HG03108 (cell line): ENCODE data around the gene FES.
"Not testable (repeated sequence)": the region's sequence is repeated elsewhere in the genome, so short reads cannot be mapped to it uniquely, and the experiment has no call there.

Source experiments
- ATAC-seq: cut with Tn5 transposase; IDR thresholded peaks from one replicate; pipeline ENCODE4 v1.9.1; 2021; ENCODE audit warnings: moderate library complexity; ENCODE audit not compliant: unreplicated experiment

The FES gene

GRCh38 chr15:90928106-90928505, 43.8 kb downstream of the FES start:
- not testable (repeated sequence) for ATAC-seq

GRCh38 chr15:90929246-90930019, 45.1 kb downstream of the FES start:
- ATAC-seq: no peak

- ATAC-seq: no peak
Measured at GRCh38 chr15:90930861-90931574, 46.7 kb downstream of the FES start.

GRCh38 chr15:90931575-90931827, 47.2 kb downstream of the FES start:
- no peak for ATAC-seq

GRCh38 chr15:90931828-90932659, 47.7 kb downstream of the FES start, which contains the start of gene HDDC3:
TSS of gene HDDC3 (minus strand) at chr15:90932549. CDS start at chr15:90932540, 9 bp downstream.
- ATAC-seq: peak; percentile 43

GRCh38 chr15:90932660-90932991, 48.3 kb downstream of the FES start:
- ATAC-seq: no peak

- ATAC-seq: no peak
Measured at GRCh38 chr15:90933301-90933700, 49.0 kb downstream of the FES start.

- peak; percentile 27 for ATAC-seq
Measured at GRCh38 chr15:90934256-90934948, 50.1 kb downstream of the FES start.

GRCh38 chr15:90934949-90935751, 50.8 kb downstream of the FES start, which contains the start of gene UNC45A:
TSS of gene UNC45A (plus strand) at chr15:90935285. CDS start at chr15:90935325, 40 bp downstream.
- peak; percentile 54 for ATAC-seq

GRCh38 chr15:90936823-90937222, 52.5 kb downstream of the FES start:
- ATAC-seq: no peak

- no peak for ATAC-seq
Measured at GRCh38 chr15:90938261-90938660, 54.0 kb downstream of the FES start.

GRCh38 chr15:90939756-90940155, 55.5 kb downstream of the FES start:
- ATAC-seq: no peak

- no peak for ATAC-seq
Measured at GRCh38 chr15:90941038-90941437, 56.7 kb downstream of the FES start.

- ATAC-seq: no peak
Measured at GRCh38 chr15:90942354-90943120, 58.2 kb downstream of the FES start.

- ATAC-seq: no peak
Measured at GRCh38 chr15:90945091-90945490, 60.8 kb downstream of the FES start.
